Left ventricle myocardium inferior (tissue), 1 donor: Measurements from ENCODE around the gene TRIO. TPM values are rescaled to one million over a fixed set of nuclear protein-coding genes. Genes with fewer than 3 reads are reported as not detected.

Experiments used
- DNase-seq: peaks from one replicate; pipeline ENCODE4 v3.0.0-alpha.2; 2020
- H3K27ac ChIP-seq: fragments of 200-600 bp; replicated peaks from 2 replicates; pipeline ENCODE4 v1.8.0; 2021
- H3K27me3 ChIP-seq: fragments of 200-600 bp; 2 replicates; pipeline ENCODE4 v1.8.0; 2021; ENCODE audit warnings: low read depth
- H3K36me3 ChIP-seq: fragments of 200-600 bp; 2 replicates; pipeline ENCODE4 v1.8.0; 2021
- H3K4me1 ChIP-seq: fragments of 200-600 bp; 2 replicates; pipeline ENCODE4 v1.8.0; 2021
- H3K4me3 ChIP-seq: fragments of 200-600 bp; 2 replicates; pipeline ENCODE4 v1.8.0; 2021; ENCODE audit warnings: mild to moderate bottlenecking, moderate library complexity
- H3K9me3 ChIP-seq: fragments of 200-600 bp; replicated peaks from 2 replicates; pipeline ENCODE4 v1.8.0; 2021
- intact Hi-C: fragments of 100-400 bp; cut with micrococcal nuclease; formaldehyde crosslinking; loops from one replicate; pipeline ENCODE4 v1.11.0; 2022
- total RNA-seq: library from RNA; stranded (reverse); fragmentation: NEBNext Ultra II Directional; extraction: Animal tissue kit (Norgen Biotek cat#: 25700); gene quantifications from one replicate; pipeline ENCODE4 v1.2.1, GENCODE V29; 2021
- TF ChIP-seq, protein P1 (sequence below): fragments of 200-600 bp; IDR thresholded peaks from 2 replicates; pipeline ENCODE4 v1.8.0; 2021; ENCODE audit warnings: antibody characterized with exemption, mild to moderate bottlenecking, borderline replicate concordance
- donor health status: DM: no; HTN: yes; CAD: no; lungs with severe emphysema.

Gene TRIO
- total RNA-seq, 1 donor from 2014 or later: 52.8 TPM

DNA sequence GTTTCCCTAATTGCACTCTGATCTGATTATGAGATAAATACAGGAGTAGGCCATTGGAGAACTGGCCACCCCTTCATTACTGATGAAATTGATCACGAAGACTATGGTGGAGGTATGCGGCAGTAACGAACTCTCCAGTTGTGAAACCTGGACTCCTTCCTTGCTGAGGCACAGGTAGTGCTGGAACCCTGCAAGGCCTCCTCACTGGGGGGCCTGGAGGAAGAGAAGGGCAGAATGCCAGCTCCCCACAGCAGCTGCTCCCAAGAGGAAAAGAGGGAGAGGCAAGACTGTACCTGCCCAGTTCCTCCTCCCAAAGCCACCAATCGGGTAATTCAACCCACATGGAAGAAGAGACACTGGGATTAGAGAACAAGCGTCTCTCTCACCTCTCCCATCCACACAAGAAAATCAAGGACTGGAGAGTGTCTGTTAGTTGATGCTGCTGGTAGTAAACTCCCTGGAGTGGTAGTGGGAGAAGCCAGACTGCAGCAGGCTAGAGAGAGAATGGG, 19.1 kb upstream of the TRIO start:
- Histone ChIP-seq H3K9me3 (no peaks in the 10 kb centered on the region), H3K36me3 (no peaks in the 10 kb centered on the region), H3K27ac (no peak overlapping the region), H3K27me3 (no peaks in the 10 kb centered on the region), H3K4me3 (no peak overlapping the region), H3K4me1 (peaks cover 3% of the 10 kb centered on the region)
- DNase-seq: no peak
- TF ChIP-seq, protein P1, sequence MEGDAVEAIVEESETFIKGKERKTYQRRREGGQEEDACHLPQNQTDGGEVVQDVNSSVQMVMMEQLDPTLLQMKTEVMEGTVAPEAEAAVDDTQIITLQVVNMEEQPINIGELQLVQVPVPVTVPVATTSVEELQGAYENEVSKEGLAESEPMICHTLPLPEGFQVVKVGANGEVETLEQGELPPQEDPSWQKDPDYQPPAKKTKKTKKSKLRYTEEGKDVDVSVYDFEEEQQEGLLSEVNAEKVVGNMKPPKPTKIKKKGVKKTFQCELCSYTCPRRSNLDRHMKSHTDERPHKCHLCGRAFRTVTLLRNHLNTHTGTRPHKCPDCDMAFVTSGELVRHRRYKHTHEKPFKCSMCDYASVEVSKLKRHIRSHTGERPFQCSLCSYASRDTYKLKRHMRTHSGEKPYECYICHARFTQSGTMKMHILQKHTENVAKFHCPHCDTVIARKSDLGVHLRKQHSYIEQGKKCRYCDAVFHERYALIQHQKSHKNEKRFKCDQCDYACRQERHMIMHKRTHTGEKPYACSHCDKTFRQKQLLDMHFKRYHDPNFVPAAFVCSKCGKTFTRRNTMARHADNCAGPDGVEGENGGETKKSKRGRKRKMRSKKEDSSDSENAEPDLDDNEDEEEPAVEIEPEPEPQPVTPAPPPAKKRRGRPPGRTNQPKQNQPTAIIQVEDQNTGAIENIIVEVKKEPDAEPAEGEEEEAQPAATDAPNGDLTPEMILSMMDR: no peak
- intact Hi-C loops: no loop called here

DNA sequence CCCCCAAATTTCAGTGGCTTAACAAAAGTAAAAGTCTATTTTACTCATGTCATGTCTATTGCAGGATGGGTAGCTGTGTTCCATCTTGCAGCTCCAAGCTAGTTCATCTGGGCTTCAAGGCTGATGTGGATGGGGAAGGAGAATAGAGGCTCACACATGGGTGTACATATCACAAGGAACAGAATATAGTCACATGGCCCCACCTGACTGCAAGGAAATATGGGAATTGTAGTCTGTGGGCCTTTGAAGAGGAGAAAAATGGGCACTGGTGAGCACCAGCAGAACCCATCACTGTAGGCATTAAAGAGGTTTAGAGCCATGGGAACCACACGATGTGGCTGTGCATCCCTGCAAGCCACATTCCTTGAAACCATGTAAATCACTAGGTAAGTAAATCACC, 17.9 kb upstream of the TRIO start:
- no peak for DNase-seq
- no peaks in the 10 kb centered on the region for H3K36me3 ChIP-seq
- intact Hi-C loops: no loop called here
- H3K27me3 ChIP-seq: no peaks in the 10 kb centered on the region
- H3K4me3 ChIP-seq: no peak overlapping the region
- no peaks in the 10 kb centered on the region for H3K9me3 ChIP-seq
- TF ChIP-seq, protein P1: no peak
- H3K4me1 ChIP-seq: no peaks in the 10 kb centered on the region
- H3K27ac ChIP-seq: no peak overlapping the region

DNA sequence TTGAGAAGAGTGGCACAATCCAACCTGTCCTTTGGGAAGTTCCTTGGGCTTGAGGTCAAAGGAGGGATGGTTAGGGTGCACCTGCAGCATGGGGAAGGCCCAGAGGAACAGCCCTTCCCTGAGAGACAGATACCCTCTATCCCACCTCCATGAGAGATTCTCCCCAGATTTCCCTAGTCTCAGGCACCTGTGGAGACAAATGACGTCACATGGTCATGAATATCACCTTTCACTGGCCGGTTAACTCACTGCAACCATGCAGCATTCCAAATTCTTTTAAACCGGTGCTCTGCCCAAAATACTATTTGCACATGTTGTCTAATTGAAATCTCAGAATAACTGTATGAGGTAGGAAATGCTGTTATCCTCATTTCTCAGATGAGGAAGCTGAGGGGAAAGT, 15.6 kb upstream of the TRIO start:
- intact Hi-C loops: no loop called here
- Histone ChIP-seq H3K4me1 (peaks cover 11% of the 10 kb centered on the region), H3K27ac (no peak overlapping the region), H3K9me3 (no peaks in the 10 kb centered on the region), H3K36me3 (no peaks in the 10 kb centered on the region), H3K4me3 (no peak overlapping the region), H3K27me3 (no peaks in the 10 kb centered on the region)
- DNase-seq: no peak
- TF ChIP-seq, protein P1: no peak

DNA sequence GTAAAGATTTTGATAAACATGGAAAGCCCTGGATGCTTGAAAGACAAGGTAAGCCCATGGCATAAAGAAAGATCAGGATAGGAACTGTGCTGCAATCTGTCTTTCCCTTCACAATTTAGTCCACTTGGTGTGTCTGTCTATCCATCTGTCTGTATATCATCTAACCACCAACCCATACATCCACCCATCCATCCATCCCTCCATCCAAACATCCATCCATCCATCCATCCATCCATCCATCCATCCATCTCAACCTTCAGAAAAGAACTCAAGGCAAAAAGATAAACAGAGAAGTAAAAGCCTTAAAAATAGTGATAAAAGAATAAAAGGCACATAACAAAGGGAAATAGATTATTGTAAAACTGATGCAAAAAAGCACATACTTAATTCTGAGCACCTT, 15.1 kb upstream of the TRIO start:
- H3K36me3 ChIP-seq: no peaks in the 10 kb centered on the region
- intact Hi-C loops: no loop called here
- TF ChIP-seq, protein P1: no peak
- no peak overlapping the region for H3K4me3 ChIP-seq
- no peak for DNase-seq
- H3K27me3 ChIP-seq: no peaks in the 10 kb centered on the region
- H3K4me1 ChIP-seq: peaks cover 15% of the 10 kb centered on the region
- no peaks in the 10 kb centered on the region for H3K9me3 ChIP-seq
- no peak overlapping the region for H3K27ac ChIP-seq

DNA sequence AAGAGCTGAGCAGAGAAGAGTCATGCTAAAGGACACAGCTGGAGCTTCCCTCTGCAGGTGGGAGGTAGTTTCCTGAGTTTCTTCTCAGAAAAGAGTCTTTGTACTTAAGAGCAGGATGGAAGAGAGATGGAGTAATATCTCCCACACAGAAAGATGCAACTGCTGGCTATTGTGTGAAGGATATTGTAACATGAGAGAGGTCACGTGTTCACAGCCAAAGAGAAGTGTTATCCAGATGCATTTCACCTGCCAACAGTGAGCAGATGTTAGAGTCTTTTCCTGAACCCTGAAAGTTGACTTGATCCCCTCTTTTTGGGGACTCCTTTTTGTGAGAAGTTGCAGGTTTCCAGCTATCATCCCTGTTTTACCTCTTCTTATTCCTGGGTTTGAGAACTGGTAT, 14.0 kb upstream of the TRIO start:
- no peak for DNase-seq
- Histone ChIP-seq H3K27ac (no peak overlapping the region), H3K9me3 (no peaks in the 10 kb centered on the region), H3K27me3 (no peaks in the 10 kb centered on the region), H3K4me3 (no peak overlapping the region), H3K36me3 (no peaks in the 10 kb centered on the region), H3K4me1 (peaks cover 19% of the 10 kb centered on the region)
- TF ChIP-seq, protein P1: no peak
- intact Hi-C loops: no loop called here
